ENCODE measurements around the gene ZFYVE26. TPM values are rescaled to one million over a fixed set of nuclear protein-coding genes. Genes with fewer than 3 reads are reported as not detected.
"Not testable (repeated sequence)": the region's sequence is repeated elsewhere in the genome, so short reads cannot be mapped to it uniquely, and the experiment has no call there.

ZFYVE26 gene
- polyA plus RNA-seq, 3 donors = 15.1 to 20.6 (median 19.6) TPM

DNA sequence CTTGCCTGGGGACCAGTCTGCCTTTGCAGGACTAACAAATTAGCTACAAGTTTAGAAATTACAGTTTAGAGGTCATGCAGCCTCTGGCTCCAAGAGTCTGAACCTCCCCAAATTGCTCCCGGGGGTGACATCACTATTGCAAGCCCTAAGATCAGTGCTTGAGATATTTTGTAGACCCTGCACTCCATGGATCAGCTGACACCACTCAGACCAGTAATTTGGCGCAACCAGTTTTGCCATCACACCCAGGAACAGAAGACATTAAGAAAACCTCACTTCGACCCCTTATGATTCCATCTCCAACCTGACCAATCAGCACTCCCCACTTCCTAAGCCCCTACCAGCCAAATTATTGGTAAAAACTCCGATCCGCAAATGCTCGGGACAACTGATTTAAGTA lies 2.1 kb upstream of the ZFYVE26 start:
- not testable (repeated sequence) for DNase-seq

DNA sequence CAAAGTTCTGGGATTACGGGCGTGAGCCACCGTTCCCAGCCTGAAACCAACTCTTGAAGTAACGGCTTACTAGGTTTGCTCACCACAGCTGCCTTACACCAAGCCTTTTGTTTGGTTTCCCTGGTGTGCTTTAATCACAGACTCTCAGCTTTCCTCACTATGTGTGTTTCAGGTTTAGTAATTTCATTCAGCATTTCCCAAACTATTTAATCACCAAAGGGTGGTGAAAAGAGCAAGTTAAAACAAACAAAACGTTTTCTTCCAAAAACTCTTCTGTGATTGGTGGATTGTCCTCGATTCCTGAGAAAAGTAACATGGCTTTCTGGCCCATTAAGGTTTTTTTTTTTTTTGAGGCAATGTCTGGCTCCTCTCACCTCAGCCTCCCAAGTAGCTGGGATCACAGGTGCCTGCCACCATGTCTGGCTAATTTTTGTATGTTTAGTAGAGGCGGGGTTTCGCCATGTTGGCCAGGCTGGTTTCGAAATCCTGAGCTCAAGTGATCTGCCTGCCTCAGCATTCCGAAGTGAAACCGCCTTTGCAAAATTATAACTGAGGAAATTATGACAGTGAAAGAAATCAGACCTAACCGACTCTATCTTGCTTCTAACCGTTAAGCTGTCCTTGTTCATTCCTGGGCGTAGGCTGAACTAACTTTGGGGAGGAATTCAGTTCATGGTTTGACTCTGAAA lies 1.5 kb upstream of the ZFYVE26 start:
- DNase-seq = no peak

DNA sequence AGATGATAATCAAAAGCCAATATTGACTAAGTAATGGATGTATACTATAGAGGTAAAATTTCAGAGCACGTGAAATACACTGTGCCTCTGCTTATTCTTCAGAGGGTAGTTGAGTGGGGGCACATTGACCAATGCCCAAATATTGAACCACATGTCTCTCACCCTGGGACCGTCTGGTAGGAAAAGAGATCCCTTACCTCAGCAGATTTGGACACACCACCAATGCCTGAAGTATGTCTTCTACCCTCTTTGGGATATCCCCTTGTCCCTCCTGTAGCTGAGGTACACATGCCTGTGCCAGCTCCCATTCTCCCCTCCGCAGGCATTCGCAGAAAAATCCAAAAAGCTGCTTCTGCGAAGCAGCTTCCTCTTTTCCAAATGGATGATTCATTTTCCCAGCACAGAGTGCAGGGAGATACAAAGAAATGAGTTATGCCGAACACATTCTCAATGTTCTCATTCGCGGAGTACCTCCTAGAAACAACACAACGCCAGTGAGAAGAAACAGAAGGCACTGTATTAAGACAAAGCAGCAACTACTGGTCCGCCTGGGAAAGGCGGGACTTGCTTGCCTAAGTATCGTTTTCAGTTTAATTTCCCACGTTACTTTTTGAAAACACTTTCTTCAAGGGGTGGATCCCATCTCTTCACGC lies 691 bp downstream of the ZFYVE26 start:
- peak; percentile 10 for DNase-seq

DNA sequence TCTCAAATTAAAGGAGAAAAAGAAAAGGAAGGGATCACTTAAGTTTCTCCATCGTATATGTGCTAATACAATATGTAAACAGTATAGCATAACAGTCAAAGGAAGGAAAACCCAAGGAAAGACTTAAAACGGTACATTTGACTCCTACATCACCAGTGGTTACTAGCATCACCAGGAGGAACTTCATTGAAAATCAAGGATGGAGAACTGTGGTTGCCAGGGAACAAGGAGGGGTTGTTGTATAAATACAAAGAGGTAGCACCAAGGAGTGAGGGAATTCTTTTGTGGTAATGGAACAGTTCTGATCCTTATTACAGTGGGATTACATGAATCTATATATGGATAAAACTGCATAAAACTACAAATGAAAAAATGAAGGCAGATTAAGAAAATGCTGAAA lies 1.6 kb downstream of the ZFYVE26 start:
- DNase-seq = no peak

DNA sequence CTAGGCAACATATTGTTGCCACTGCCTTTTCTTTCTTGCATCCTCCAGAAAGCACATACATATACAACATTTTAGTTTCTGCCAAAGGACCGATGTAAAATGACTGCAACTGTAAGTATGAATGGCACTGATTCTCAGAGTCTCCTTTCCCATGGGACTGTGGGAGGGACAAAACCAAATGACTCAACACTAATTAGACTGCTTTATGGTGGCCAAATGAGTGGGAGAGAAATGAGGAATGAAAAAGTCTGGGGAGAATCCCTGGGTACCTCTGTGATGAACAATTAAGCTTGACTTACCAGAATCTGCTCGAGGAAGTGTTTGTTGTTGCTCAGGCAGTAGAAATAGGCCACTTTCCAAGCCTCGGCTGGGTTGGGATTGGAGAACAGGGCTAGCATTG lies 10.1 kb downstream of the ZFYVE26 start:
- no peak for DNase-seq

DNA sequence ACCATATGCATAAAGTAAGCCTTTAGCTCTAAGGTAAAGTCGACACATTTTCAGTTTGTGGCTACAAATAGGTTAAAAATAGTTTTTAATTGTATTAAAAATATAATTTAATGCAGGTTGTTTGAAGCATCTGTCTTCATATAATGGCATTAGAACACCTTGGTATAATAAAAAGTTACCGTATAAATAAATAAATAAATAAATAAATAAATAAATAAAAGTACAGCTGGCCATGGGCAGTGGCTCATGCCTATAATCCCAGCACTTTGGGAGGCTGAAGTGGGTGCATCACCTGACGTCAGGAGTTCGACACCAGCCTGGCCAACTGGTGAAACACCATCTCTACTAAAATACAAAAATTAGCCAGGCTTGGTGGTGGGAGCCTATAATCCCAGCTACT lies 15.6 kb downstream of the ZFYVE26 start:
- DNase-seq = no peak

DNA sequence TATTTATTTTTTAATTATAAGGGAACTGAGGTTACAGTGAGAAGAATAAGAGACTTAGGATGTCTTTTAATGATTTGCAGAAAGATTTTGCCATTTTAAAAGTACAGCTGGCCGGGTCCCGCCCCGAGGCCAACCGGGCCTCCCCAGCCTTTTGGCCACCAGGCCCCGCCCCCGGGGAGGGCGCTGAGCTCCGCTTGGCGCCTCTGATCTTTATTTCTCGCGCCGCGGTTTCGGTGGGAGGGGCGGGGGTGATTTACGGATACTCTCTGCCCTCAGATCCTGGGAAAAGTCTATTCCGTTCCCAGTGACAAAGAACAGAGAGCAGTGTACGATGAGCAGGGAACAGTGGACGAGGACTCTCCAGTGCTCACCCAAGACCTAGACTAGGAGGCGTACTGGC lies 17.7 kb downstream of the ZFYVE26 start:
- DNase-seq = no peak

DNA sequence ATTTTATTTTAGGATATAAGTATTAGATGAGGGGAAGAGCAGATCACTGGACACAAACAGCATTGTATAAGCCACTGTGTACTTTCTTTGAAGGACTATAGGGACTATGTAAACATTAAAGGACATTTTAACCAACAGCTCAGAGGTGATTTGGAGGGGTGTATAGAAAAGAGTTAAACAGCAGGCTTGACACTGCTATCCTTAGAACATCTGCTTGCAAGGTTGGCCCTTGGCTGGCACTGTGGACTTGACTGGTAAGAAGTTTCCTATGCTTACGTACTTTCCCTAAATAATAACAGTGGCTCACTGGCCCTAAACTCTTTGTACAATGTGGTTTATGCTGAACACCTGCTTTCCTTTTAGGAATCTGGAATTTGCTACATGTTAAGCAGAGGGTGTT lies 28.7 kb downstream of the ZFYVE26 start:
- DNase-seq = no peak

DNA sequence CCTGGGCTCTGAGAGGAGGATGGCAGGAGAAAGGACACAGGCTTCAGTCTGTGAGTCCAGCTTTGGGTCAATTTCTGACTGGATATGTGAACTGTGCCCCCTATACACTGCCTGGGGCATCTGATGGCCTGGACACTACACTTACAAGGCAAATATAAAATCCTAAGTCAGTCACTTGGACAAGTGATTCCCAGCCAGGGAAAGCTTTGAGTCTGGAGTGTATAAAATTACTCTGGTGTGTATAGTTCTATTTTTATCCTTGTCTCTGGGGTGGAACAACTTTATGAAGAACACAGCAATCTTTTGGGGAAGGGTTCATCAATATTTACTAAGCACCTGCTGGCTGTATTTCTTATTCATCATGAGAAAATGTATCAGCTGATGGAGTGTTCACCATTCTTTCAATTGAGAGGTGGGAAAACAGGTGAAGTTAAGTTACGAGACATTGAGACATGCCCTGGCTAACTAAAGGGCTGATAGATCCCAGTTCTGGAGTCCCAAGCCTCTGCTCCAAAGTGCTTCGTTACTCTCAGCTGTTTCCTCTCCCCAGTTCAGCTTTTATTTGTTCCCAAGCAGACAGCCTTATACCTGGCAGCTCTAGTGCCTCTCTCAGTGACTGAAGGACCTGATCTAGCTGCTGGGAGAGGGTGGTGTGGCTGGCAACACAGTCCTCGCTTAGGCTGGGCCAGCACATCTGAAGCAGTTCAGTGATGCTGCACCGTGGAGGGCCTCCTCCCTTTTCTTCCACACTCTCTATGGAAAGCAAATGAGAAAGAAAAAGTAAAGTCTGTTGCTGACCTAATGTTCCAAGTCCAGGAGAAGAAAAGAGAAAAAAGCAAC lies 30.9 kb downstream of the ZFYVE26 start:
- no peak for DNase-seq

DNA sequence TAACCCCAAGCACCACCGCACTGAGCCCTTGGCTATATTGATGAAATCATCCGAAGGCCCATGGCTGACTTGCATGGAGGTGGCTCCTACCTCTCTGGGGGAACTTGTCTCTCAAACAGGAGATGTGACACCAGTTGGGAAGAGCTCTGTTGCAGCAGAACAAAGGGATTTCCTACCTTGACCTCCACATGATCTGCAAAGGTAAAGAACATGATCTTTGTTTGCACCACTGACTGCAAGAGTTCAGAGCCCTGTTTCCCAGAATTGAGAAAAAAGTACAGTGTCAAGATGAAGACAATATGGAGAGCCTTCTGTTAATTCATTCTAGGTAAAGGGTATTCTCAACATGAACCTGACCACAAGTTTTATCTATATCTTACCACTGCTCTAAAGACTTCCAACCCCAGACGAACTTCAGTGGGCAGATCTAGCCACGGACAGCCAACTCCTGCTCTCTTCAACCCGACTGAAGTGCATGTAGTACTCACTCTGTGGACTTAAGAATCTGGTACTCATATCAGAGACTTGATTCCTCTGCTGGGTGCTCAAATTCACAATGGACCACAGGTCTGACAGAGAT lies 32.1 kb downstream of the ZFYVE26 start:
- DNase-seq = no peak

DNA sequence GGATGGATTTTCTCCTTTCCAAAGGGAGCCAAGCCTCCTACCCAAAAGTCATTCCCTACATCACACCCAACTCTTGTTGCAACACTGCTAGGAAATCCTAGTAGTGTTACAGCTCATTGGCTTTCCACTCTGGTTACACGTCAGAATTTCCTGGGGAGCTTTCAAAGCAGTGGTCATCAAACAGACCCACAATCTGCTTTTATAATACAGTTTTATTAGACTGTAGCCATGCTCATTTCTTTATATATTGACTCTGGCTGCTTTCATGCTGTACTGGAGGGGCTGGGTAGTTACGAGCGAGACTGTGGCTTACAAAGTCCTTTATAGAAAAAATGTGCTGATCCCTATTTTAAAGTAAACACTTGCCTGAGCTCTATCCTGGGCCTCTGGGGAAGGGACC lies 34.3 kb downstream of the ZFYVE26 start:
- no peak for DNase-seq

DNA sequence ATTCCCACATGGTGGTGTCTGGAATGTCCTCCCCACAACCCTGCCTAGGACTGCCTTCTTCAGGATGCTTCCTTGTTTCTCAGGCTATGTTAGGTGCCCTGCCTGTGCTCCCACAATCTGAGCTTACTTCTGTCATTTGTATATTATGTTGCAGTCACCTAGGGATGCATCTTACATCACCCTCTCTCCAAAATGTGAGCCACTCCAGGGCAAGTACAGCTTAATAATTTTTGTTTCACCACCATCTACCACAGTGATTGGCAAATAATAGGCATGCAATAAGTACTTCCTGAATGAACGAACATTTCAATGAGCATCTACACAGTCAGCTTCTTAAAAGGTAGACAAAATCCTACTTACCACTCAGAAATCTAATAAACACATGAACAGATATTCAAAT lies 37.6 kb downstream of the ZFYVE26 start:
- no peak for DNase-seq

DNA sequence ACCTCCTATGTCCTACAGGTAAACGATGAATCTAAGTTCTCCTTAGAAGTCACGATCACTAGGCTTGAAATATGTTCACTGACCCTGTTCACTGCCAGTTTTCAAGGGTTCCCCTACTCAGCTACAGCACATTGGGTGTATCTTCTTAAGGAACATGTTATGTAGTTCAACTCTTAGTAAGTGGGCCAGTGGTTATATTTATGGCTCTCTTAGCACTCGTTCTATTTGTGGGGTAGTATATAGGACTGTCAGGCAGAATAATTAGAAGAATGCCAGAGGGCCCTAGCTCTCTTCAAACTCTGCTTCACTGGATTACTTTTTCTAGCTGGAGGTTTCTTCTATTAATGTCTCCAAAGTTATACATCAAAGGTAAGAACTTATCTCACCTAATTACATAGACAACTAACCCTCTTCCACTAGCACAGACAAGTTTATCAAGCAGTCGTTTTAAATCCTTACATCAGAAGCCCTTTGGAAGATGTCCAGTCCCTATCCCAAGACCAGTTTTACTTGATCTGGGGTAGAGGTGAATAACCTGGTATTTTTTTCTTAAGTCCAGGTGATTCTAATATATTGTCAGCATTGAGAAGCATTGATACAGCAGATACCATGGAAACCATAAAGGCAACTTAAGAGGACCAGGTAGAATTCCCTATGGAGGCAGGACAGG lies 39.6 kb downstream of the ZFYVE26 start:
- DNase-seq = no peak

DNA sequence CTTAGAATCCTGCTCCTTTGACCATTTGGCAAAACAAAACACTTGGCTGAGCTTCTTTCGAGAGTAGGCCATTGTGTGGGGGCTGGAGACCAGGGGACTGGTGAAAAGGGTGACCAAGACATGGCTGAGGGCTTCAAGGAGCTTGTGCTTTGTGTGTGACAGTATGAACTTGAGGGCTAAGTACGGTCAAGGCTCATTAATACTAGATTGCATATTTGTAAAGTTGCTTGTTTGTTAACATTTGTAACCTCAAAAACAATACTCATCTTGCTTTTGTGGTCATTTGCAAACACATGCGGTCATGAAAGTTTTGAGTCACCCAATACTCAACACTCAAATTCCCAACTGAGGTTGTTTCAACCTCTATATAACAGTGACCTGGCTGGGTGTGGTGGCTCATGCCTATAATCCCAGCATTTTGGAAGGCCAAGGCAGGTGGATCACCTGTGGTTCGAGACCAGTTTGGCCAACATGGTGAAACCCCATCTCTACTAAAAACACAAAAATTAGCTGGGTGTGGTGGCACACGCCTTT lies 42.5 kb downstream of the ZFYVE26 start:
- DNase-seq = no peak

DNA sequence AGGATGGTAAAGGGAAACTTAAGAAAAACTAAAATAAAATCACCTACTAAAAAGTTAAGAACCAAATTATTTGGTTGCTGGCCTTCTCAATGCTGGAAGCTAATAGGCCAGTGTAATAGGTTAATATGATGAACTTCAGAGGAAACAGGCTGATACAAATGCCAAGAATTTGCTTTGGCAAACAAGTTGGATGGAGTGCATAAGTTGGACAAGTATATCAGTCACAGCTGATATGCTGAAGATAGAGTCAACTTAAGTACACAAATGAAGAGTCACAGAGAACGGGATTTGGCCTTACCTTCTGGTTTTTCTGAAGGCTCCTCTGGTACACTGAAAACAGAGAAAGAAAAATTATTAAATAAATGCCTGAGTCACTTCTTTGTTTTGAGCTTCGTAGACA lies 48.2 kb downstream of the ZFYVE26 start:
- no peak for DNase-seq

DNA sequence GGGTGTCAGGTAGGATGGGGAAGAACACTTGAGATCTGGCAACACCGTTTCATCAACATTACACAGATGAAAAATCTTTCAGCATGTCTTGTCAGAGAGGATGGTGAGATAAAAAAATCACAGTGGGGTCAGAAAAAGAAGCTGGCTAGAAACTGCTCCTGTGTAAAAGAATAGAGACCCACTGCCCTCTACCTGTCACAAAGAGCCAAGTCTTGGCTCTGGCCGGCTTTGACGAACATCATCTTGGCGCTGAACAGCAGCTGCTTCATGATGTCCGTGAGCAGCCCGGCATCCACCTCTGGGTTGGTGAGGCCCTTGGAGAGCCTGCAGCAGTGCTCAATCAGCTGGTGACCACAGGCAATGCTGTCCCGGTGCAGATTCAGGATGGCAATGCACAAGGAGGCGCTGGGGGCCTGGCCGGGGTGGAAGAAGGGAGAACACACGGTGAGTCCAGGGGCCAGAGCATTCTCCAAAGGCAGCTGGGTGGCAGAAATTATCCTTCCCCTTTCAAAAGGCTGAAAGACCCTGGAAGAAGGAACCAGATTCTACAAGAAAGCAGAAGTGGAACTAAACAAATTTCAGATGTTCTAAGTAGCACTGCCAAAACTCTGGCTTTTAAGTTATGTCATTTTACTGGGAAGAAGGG lies 50.2 kb downstream of the ZFYVE26 start:
- DNase-seq = no peak

DNA sequence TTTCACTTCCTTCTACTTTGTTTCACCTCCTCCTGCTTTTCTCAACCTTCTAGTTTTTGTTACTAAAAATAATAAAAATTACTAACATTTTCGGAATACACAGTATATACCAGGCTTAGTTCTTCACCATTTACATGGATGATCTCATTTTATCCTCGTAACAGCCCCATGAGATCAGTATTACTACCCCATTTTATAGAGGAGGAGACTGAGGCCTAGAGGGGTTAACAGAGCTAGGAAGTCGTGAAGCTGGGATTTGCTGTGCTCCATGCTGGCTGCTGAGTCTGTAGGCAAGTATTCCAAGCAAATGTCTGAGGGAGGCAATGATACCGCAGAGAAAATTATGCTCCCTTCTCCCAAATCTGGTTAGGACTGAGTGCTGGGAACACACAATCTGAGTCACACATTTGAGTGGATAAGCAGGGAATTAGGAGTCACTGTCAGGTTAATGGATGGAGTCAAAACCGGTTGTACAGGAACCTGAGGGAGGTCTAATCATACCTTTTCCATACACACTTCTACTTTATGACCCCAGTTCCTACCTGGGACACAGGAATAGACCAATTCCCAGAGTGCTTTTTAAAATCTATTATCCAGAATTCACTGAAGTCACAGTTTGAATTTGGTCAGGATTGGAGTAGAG lies 51.1 kb downstream of the ZFYVE26 start:
- no peak for DNase-seq

DNA sequence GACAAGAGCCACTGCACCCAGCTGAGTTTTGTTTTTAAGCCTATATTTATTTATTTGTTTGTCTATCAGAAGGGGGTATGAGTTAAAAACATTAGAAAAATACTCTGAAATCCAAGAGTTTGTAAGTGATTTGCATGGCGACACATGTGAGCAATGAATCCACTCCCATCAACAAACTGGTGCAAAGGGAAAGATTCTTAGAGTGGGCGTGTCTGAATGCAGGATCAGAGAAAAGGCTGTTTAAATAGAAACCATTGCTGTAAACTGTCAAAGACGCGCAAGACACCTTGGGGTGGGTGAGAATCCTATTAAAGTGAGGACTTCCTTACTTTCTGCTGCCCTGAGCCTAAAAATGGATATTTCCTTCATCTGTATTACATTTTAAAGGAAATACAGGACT lies 51.9 kb downstream of the ZFYVE26 start:
- DNase-seq = no peak

DNA sequence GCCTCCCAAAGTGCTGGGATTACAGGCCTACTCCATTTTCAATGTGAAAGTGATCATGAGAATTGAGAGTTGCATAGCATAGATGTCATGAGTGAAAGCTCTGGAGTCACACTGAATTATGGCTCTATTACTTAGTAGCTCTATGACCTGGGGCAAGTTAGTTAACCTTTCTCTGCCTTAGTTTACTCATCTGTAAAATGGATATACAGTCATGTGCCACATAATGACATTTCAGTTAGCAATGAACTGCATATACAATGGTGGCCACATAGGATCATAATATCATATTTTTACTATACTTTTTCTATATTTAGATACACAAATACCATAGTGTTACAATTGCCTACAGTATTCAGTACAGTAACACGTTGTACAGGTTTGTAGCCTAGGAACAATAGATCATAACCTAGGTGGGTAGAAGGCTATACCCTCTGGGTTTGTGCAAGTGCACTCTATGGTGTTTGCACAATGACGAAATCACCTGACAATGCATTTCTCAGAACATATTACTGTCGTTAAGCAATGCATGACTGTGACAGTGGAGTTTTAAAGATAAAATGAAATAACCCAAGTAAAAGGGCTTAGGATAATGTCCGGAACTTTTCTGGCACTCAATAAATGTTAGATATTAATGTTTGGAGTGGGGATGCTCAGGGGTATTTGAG lies 53.1 kb downstream of the ZFYVE26 start:
- DNase-seq = no peak

DNA sequence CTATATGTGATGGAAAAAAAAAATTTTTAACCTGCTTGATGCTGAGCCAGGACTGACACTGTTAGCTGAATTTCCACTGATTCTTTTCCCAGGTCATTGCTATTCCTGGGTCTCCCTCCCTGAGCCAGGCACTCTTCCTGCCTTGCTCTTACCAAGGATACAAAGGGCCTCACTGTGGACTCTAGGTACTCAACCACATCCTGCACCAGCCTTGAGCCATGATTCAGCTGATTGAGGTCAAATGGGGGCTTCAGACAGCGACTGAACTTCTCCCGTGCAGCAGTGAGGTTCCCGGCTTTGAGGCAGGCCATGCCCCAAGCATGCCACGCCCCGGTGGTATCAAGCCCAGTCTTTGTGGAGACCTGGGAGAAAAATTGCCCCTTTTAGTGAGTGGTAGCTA lies 54.3 kb downstream of the ZFYVE26 start:
- DNase-seq = no peak
